Right renal pelvis (tissue), 4 donors: Measurements from ENCODE around the gene OR7D2. TPM values are rescaled to one million over a fixed set of nuclear protein-coding genes. Genes with fewer than 3 reads are reported as not detected.

Source experiments
- DNase-seq, 4 donors: peaks; one replicate each; pipeline ENCODE4 v3.0.0-alpha.2; 2013; ENCODE audit warnings: low read depth in 4 of 4, low spot score in 3 of 4, missing footprints in 1 of 4
- polyA plus RNA-seq, 4 donors: library from polyadenylated mRNA; unstranded; fragments of 120-200 nt; gene quantifications; one replicate each; pipeline ENCODE4 v1.2.1, GENCODE V29; 2013; ENCODE audit not compliant: insufficient read length in 4 of 4

Gene OR7D2
- polyA plus RNA-seq: under 1 TPM; 0.06 to 0.13 (median 0.08) TPM

DNA sequence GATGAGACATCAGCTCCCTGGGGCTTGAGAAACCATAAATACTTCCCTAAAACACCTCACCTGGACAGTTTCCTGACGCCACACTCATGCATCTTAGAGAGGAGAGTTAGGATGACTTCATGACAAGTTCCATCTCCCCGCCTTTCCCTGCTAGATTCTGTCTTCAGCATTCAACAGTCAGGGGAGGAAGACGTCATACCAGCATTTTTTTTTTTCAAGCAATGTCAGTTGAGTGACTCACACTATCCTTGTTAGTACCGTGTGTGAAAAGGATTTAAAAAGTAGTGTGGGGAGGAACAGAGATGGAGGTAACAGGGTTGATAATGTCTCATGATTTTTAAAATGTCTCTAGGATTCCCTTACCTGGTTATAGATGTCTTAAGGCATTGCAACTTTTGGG is at the start of gene OR7D2:
Gene OR7D2 (plus strand): TSS at position 79 of the 400 bp plus-strand sequence. CDS start 6,803 bp downstream, outside the sequence.
- no peak for DNase-seq

DNA sequence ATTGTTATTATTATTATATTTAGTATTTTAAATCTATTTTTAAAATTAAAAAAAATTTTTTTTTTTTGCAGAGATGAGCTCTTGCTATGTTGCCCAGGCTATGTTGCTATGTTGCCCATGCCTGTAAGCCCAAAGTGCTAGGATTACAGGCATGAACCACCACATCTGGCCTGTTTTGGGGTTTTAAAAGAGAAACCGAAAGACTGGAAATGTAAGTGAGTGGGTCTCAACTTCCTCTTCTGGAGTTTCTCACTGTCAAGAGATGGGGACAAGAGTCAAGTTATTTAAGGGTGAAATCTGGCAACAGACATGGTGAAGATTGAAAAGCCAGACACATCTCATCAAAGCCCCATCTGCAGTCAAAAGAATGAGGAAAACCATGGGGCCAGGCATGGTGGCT is 47.8 kb upstream of the OR7D2 start:
- DNase-seq: no peak

DNA sequence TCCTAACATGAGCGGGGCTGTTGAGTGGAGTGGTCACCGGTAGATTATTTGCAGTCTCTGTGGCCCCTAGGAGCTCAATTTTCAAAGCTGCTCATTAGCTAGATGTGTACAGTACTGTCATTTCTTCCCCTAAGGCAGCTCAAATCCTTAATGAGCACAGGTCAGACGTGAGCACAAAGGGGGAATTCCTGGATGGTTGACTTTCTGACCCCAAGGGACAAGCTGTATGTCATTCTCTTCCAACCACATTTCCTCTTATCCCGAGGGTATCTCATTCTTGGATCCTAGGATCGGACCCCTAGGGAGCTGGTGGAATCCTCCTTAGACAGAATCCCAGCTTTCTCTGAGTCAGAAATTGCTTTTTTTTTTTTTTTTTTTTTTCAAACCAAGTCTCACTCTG is 46.4 kb upstream of the OR7D2 start:
- no peak for DNase-seq

DNA sequence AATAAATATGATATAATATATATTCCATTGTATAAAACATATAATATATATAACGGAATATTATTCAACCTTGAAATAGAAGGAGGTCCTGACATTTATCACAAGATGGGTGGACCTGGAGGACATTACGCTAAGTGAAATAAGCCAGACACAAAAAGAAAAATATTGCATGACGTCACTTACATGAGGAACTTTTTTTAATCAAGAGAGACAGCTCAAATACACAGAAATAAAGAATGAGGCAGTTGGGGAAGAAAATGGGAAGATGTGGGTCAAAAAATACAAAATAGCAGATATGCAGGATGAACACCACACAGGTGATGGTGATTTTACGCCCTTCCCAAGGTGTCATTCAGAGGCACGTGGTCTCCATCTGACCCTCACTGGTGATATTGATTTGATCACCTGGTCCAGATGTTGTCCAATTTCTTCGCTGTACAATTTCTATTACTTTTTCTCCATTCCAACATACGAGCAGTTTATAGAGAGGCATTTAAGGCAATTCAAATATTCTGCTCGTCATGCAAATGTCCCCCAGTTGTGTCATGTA is 39.1 kb upstream of the OR7D2 start:
- peak in 1 of 4 donors; percentile 12 for DNase-seq

DNA sequence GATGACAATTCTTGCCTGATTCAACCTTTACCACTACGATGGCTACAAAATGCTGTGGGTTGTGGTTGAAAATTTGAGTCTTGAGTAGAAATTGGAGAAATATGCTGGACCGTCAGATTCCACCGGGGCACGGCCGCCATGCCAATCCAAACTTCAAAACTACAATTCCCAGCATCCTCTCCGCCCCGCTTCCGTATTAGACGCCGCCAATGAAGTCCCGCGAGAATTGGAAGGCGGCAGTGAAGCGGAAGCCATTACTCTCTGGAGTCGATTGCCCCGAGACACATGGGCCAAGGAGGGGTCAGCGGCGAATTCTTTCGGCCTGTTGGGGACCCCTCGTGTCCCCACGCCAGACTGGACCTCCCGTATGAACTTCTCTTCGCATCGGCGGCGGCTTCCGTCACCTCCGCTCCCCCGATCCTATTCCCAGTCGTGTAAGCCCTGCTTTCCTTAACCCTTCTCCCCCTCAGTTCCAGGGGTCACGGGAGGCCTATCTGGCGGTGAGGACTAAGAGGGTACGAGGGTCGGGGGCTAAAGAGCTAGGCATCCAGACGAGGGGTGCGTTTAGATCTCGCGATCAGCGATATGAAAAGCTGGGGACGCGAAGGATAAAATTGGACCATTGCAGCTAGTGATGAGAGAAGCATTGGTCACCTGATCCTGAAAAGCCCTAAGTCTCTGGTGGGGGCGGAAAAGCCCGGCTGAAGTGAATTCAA is 38.5 kb upstream of the OR7D2 start, which contains the start of gene ZNF317:
Gene ZNF317 (plus strand): TSS at position 239 of the 716 bp plus-strand sequence. CDS start 15,620 bp downstream, outside the sequence.
- peak; percentile 88 to 94 (median 93) for DNase-seq

DNA sequence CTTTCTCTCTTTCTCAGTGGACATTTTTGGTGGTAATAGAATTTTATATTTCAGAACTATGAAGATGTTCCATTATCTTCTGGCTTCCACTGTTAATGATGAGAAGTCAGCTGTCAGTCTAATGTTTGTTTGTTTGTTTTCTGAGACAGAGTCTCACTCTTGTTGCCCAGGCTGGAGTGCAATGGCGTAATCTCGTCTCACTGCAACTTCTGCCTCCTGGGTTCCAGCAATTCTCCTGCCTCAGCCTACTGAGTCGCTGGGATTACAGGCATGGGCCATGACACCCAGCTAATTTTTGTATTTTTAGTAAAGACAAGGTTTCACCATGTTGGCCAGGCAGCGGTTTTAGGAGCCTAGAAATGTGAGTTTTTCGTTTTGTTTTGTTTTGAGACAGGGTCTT is 33.9 kb upstream of the OR7D2 start:
- DNase-seq: no peak

GRCh38 chr19:9146882-9147281 is 31.9 kb upstream of the OR7D2 start:
- no peak for DNase-seq

DNA sequence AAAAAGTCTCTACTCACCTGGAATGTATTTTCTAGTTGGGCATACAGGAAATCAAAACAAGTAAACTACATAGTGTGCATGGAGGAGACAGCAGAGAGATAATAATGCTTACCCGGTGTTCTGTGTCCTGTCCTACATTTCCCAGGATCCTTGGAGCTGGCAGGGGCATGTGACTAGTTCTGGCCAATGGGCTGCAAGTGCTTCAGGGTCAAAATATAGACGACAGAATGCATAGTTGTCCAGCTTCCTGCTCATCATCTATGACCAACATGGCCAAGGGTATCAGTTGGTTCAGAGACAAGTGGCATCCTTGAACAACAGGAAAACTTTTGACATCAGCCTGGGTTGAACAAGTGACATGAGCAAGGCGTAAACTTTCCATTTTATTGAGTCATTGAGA is 30.1 kb upstream of the OR7D2 start:
- no peak for DNase-seq

GRCh38 chr19:9149997-9150396 is 28.8 kb upstream of the OR7D2 start:
- DNase-seq: no peak

DNA sequence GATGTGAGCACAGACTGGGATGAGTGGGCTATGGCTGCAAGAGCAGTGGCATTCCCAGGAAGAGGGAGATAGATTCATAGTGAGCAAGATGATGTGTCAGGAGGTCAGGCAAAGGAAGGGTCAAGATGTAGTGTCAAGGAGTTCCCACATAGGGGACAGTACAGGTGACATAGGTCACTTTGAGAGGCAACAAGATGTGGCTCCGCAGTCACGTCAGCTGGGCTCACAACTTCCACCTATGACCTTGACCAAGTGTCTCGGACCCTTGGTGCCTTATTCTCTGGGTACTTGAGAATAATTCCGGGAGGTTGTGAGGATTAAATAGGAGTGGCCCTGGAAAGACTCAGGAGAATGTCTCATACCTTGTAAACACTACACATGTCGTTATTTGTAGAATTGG is 28.1 kb upstream of the OR7D2 start:
- no peak for DNase-seq

GRCh38 chr19:9151367-9151766 is 27.4 kb upstream of the OR7D2 start:
- DNase-seq: no peak

DNA sequence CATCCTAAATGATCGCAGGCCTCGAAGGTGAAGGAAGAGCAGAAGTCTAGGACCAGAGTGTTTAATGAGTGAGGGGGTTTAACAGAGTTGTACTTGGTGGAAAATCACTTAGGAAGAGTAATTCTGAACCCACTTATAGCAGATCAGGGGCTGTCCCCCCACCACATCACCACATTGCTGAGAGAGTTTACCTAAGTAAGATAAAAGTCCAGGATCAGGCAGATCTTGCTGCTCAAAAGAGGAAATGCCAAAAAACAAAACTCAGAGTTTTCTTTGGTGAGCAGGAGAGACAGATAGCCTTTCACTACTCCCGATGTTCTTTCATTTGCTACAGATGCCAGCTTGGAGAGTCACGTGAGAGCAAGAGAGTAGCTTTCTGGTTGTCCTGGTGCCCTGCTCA is 23.2 kb upstream of the OR7D2 start:
- DNase-seq: no peak

- DNase-seq: no peak
Measured at GRCh38 chr19:9156304-9156703, 22.5 kb upstream of the OR7D2 start.

- DNase-seq: no peak
Measured at GRCh38 chr19:9159891-9160290, 18.9 kb upstream of the OR7D2 start.

GRCh38 chr19:9161427-9161826 is 17.4 kb upstream of the OR7D2 start:
- DNase-seq: no peak

GRCh38 chr19:9165261-9165660 is 13.5 kb upstream of the OR7D2 start:
- DNase-seq: no peak

DNA sequence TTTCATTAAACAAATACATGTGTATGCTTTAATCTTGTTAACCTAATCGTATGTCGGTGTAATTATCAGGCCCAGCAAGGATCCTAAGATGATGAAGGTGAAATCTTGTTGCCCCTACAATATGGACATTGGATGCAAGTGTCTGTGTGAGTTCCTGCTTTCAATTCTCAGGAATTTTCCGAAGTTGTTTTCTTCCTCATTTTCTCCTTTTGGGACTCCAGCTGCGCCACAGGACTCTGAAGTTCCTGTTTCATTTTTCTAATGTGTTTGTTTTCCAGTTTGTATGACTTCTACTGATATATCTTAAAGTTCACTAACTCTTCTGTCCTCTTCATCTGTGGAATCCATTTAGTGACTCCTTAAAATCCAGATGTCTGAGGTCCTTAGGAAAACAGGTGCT is 11.9 kb upstream of the OR7D2 start:
- no peak for DNase-seq

- no peak for DNase-seq
Measured at GRCh38 chr19:9171393-9171991, 7.3 kb upstream of the OR7D2 start.

- no peak for DNase-seq
Measured at GRCh38 chr19:9175326-9175725, 3.5 kb upstream of the OR7D2 start.

DNA sequence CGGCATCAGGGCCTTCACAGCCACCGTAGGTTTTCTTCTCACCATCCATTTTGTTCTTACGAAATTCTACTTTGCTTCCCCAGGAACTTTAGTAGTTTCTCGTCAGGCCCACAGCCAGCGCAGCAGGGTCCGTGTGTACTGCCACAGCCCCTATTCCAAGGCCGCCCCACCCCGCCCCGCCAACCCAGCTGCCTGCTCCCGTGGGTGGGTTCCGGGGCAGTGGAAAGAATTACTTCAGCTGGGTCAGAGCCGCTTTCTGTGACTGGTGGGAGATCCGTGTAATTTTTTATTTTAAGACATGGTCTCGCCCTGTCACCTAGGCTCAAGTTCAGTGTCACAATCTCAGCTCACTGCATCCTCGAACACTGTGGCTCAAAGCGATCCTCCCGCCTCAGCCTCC is 4.2 kb downstream of the OR7D2 start:
- DNase-seq: no peak

- no peak for DNase-seq
Measured at GRCh38 chr19:9187191-9187590, 8.4 kb downstream of the OR7D2 start.

DNA sequence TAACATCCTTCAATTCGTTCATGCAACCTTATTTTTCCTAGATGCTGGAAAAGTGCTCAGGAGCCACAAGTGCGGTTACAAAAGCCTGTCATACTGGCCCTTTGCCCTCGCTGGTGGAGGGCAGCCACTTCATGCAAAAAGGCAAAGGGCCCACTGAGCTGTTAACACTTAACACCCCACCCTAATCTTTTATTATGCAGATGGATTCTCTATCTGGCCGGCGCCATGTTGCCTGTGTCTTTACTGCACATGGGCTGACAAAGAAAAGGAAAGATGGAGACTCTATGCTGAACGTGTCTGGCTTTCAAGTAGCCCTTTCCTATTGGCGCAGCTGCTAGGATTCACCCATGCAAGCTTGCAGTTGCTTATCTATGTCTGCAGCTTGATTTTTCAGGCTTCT is 10.8 kb downstream of the OR7D2 start:
- DNase-seq: no peak
